HG03354 (cell line): Measurements from ENCODE around the gene GPR157.
"Not testable (repeated sequence)": the region's sequence is repeated elsewhere in the genome, so short reads cannot be mapped to it uniquely, and the experiment has no call there.

Experiments used
- ATAC-seq: cut with Tn5 transposase; IDR thresholded peaks from one replicate; pipeline ENCODE4 v1.9.1; 2021; ENCODE audit warnings: mild to moderate bottlenecking; ENCODE audit not compliant: unreplicated experiment, poor library complexity, severe bottlenecking

GPR157 gene, protein sequence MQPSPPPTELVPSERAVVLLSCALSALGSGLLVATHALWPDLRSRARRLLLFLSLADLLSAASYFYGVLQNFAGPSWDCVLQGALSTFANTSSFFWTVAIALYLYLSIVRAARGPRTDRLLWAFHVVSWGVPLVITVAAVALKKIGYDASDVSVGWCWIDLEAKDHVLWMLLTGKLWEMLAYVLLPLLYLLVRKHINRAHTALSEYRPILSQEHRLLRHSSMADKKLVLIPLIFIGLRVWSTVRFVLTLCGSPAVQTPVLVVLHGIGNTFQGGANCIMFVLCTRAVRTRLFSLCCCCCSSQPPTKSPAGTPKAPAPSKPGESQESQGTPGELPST

GRCh38 chr1:9128520-9129265, at the start of gene GPR157:
GPR157 (minus strand) TSS chr1:9129102; CDS start chr1:9129027, 75 bp downstream.
- peak; percentile 71 for ATAC-seq

DNA sequence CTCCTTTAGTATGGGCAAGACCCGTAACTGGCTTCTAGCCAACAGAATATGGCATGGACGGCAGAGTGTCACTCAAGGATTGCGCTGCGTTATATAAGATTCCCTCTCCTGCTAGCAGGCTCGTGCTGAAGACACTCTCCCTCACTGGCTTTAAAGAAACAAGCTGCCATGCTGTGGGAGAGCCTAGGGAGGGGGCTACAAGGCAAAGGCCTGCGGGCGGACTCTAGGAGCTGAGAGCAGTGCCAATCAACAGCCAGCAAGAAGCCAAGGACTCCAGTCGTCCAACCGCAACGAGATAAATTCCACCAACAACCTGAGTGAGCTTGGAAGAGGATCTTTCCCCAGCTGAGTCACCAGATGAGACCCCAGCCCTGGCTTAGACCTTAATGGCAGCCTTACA, 45.9 kb upstream of the GPR157 start:
- no peak for ATAC-seq

DNA sequence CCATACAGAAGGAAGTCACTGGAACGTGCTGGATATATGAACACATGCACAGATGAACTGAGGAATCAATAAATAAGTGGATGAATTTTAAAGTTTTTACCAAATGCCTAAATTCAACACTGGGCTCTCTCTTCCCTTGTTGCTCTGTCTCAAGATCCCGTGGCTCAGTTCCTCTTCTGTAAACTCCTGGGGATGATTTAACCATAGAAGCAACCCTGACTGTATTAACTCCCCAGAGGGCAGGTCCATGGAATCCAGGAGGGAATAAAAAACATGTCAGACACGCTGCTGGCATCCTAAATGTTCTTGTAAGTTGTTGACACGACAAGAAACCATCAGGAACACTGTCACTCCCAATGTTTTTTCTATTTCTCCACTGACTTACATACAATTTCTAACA, 45.3 kb upstream of the GPR157 start:
- no peak for ATAC-seq

DNA sequence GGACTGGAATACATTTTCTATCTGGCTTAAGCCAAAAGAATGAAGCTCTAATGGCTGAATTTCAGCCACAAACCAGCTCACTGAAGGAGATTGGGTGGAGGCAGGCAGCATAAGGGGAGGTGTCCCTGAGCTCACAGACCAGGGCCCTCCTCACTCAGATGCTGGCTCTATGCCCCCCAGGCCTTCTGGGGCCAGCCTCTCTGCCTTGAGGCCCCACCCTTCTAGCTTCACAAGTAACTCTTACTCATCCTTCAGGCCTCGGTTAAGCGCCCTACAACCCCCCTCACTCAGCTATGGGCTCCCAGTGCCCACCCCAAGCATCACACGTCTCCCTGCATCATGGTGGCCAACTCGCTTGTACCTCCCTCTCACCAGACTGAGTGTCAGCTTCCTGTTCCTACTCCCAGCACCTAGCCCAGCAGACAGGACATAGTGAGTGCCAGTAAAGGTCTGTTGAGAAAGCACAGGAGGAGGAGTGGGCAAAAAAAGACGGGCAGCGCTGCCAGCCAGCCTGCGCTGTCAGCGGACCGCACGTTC, 40.8 kb upstream of the GPR157 start:
- no peak for ATAC-seq

GRCh38 chr1:9167638-9168037, 38.7 kb upstream of the GPR157 start:
- no peak for ATAC-seq

GRCh38 chr1:9166289-9167235, 37.7 kb upstream of the GPR157 start:
- no peak for ATAC-seq

DNA sequence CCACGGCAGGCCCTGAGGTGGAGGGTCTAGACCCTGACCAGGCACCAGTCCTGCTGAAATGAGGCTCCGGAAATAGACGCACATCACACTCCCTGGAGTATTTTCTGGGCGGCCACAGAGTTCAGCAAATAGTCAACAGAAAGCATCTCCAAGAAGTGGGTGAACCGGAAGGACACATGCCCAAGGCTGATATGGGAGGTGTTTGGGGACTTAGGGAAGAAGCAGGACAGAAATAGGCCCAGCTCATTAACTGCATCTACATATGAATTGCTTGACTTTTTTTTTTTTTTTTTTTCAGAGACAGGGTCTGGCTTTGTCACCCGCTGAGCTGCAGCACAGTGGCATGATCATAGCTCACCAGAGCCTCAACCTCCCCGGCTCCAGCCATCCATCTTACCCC, 36.5 kb upstream of the GPR157 start:
- ATAC-seq: no peak

- ATAC-seq: no peak
Measured at GRCh38 chr1:9164919-9165318, 36.0 kb upstream of the GPR157 start.

DNA sequence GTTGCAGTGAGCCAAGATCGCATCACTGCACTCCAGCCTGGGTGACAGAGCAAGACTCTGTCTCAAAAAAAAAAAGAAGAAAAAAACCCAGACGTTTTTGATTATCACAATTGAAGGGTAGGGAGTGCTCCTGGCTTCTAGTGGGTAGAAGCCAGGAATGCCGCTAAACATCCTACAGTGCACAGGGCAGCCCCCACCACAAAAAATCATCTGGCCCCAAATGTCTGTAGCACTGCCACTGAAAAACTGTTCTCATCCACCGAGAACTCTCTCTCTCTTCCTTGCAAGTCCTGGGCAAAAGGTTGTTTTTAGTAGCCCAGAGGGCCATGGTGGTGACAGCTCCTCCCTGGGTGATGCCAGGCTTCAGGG, 35.6 kb upstream of the GPR157 start:
- ATAC-seq: no peak

- no peak for ATAC-seq
Measured at GRCh38 chr1:9161963-9162362, 33.1 kb upstream of the GPR157 start.

GRCh38 chr1:9161342-9161741, 32.4 kb upstream of the GPR157 start:
- no peak for ATAC-seq

- no peak for ATAC-seq
Measured at GRCh38 chr1:9160079-9160717, 31.3 kb upstream of the GPR157 start.

- ATAC-seq: no peak
Measured at GRCh38 chr1:9155879-9156278, 27.0 kb upstream of the GPR157 start.

- ATAC-seq: not testable (repeated sequence)
Measured at GRCh38 chr1:9155405-9155804, 26.5 kb upstream of the GPR157 start.

GRCh38 chr1:9153152-9153551, 24.2 kb upstream of the GPR157 start:
- ATAC-seq: no peak

- ATAC-seq: no peak
Measured at GRCh38 chr1:9152535-9152934, 23.6 kb upstream of the GPR157 start.

GRCh38 chr1:9151328-9151860, 22.5 kb upstream of the GPR157 start:
- no peak for ATAC-seq

- no peak for ATAC-seq
Measured at GRCh38 chr1:9150582-9151327, 21.9 kb upstream of the GPR157 start.
